Stimulated activated CD8-positive, alpha-beta memory T cell treated with anti-CD3 and anti-CD28 coated beads, Interleukin-2, amount 100 ng/mL, for 1 hour (primary cell): Measurements from ENCODE around the gene PIAS1.
"Not testable (repeated sequence)": the region's sequence is repeated elsewhere in the genome, so short reads cannot be mapped to it uniquely, and the experiment has no call there.

ENCODE experiments used
- DNase-seq, 2 donors: peaks; one replicate each; pipeline ENCODE4 v3.0.0-alpha.2; 2020; ENCODE audit warnings: low read depth in 2 of 2

Gene PIAS1

GRCh38 chr15:68114840-68115239 is 60.7 kb downstream of the PIAS1 start:
- no peak for DNase-seq

DNA sequence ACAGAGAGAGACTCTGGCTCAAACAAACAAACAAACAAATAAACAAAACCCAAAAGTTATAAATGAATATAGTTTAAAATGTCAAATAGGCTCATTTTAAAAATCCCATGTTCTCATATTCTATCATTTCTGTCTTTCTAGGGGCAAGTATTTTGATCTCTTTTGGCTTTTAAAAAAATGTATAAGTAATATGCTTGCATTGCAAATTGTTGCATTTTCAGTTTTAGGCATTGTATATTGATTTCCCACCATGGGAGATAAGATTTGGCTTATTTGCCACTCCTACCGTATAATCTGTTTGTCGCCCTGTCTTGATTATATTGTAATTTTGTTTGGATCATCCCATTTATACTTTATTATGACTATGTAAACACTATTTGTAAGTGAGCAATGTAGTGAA is 70.6 kb downstream of the PIAS1 start:
- DNase-seq, result no peak

GRCh38 chr15:68126396-68126795 is 72.3 kb downstream of the PIAS1 start:
- DNase-seq, result no peak

- DNase-seq, result no peak
Observed at GRCh38 chr15:68129072-68129471, 75.0 kb downstream of the PIAS1 start.

- no peak for DNase-seq
Observed at GRCh38 chr15:68130851-68131250, 76.7 kb downstream of the PIAS1 start.

DNA sequence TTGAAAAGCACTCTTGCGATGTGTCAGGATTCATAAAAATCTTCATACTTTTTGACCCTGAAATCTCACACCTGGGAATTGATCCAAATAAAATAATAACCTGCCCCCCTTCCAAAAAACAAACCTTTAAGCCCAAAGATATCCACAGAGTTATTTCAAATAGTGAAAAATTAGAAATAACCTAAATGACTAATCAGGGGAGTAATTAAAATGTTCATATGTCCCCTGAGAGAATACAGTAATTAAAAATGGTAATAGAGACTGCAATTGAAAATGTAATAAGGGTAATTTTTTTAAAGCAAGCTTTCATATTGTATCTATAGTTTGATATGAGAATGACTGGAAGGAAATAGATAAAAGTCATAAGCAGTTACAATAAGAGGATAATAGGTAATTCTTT is 83.0 kb downstream of the PIAS1 start:
- DNase-seq, result no peak

GRCh38 chr15:68143129-68143528 is 89.0 kb downstream of the PIAS1 start:
- no peak for DNase-seq

DNA sequence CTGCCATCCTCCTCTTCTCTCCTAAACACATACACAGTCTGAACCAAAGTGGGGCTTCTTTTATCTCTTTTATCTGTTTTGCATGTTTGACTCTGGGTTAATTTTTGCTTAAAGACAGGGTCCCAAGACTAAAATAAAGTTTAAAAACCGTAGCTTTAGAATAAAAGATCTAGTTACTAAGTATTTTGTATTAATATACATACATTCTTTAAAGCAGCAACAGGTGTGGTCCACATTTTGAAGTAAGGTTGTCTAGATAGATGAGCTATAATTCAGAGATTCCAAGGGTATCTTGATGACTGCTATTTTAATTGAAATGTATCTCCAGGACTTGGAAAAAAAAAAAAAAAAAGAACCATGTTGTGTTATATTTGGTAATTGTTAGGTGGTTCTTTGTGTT is 89.7 kb downstream of the PIAS1 start:
- DNase-seq, result no peak

- no peak for DNase-seq
Observed at GRCh38 chr15:68145706-68146105, 91.6 kb downstream of the PIAS1 start.

DNA sequence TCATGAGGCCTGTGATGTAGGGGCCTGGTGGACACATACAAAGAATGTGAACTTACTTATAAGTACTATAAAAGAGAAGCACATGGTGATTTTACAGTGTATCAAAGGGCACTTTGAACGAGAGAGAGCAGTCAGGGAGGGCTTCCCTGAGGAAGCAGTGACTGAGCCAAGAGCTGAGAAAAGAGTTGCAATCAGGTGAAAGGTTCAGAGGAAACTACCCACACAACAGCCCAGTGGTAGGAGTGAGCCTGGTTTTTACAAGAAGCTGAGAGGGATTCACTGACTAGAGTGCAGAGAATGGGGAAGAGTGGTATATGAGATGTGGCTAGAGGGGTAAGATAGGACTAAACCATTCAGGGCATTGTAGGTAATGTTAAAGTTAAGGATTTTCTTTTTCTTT is 93.9 kb downstream of the PIAS1 start:
- DNase-seq, result no peak

- DNase-seq, result no peak
Observed at GRCh38 chr15:68149059-68149458, 94.9 kb downstream of the PIAS1 start.

DNA sequence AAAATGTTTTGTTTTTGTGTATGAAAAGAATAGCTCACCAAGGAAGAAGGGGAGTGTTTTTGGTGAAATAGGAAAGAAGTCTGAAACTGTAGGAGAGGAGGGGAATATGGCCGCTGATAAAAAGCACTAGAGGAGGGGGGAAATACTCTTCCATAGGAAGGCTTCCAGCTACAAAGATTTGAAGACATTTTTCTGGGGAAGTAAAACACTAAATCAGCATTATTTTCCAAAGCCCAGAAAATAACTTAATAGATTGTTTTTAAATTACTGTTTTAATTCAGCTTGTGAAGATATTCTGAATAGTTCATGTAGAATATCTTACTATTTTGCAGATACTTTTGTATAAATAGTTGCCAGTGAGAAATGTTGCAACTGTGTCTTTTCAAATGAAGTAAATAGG is 96.1 kb downstream of the PIAS1 start:
- DNase-seq, result no peak

DNA sequence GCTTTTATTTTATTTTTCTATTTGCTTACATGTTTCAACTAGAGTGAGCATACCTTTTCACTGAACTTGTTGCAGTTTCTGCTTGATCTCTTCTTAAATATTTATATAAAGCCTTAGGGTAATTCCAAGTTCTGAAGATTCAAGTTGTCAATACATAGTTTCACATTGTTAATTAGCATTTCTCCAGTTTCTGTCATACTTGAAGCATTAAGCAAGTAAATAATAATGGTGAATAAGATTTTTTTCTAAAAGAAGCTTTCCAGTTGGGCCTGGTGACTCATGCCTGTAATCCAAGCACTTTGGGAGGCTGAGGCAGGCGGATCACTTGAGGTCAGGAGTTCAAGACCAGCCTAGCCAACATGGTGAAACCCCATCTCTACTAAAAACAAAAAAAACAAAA is 97.2 kb downstream of the PIAS1 start:
- no peak for DNase-seq

DNA sequence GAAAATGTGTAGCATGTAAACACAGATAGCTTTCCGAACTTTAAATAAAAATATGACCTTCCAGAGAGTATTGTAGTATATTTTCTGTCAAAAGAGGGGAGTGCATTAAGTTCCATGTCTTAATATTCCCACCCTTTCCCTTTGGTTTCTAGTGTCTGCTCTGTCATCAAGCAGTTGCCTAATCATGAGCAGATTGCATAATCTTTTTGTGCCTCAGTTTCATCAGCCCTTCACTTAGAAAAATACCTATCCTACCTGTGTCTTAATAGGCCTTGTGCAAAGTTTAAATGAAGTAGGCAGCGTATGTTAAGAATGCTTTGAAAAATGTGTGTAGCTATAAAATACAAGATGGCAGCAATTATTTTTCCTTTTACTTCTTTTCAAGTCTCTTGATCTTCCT is 98.2 kb downstream of the PIAS1 start:
- no peak for DNase-seq

DNA sequence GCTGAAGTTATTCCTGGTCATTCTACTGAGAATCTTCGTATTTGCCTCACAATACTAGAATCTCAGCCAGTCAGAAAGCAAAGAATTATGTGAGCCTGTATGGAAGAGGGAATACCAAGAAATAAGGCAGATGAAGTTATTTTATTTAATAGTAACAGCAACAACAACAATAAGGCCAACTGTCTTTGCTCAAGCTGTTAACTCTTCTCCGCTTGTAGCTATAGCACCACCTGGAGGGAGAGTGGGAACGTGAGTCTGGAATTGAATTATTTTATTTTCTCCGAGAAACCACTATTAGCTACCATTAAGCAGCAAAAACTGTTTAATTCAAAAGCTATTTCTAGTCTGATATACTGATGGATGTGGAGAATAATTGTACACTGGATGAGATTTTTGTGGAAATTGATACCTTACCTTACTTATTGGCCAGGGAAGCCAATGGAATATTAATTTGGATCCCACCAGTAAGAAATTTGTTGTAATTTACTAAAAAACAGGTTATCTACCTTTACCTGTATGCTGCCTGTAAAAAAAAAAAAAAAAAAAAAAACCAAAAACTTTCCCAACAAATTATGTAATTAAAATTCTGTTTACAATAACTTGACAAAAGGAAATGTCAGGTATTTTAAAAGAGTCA is 100.9 kb downstream of the PIAS1 start:
- DNase-seq, result no peak

DNA sequence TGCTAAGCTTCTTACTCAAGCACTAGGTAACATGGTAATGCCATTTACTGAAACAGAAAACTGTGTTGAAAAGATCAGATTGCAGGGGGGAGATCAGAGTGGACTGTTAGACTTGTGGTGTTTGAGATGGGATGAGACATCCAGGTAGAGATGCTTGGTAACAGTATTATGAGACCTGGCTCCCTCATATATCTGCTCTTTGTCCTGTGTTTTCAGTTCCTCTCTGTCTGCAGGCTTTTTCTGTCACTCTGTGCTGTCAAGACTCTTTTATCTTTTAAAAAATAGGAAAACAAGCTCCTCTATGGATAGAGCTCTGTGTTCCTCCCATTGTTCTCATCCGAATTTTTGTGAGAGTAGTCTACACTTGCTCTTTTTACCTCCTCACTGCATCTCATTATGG is 103.0 kb downstream of the PIAS1 start:
- no peak for DNase-seq

DNA sequence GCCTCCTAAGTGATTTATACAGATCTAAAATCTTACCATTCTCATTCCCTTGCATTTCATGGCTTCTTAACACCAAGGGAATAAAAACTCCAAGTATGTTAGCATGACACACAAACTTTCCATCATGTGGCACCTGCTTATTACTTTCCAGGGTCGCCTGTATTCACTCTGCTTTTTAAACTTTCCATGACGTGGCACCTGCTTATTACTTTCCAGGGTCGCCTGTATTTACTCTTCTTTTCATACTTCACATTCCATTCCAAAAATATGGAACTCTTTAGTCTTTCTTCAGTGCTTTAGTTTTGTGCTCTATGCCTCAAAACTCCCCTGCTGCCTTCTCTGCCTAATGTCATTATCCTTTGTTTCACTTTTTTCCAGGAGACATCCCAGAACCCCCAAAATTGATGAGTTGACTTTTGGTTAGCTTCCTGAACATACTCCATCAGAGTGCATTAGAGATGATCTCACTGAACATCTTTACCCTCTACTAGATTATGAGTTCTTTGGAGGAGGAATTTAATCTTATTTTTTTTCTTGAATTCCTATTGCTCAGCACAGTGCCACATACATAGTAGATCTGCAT is 104.0 kb downstream of the PIAS1 start:
- DNase-seq, result no peak

- no peak for DNase-seq
Observed at GRCh38 chr15:68163191-68163590, 109.1 kb downstream of the PIAS1 start.

DNA sequence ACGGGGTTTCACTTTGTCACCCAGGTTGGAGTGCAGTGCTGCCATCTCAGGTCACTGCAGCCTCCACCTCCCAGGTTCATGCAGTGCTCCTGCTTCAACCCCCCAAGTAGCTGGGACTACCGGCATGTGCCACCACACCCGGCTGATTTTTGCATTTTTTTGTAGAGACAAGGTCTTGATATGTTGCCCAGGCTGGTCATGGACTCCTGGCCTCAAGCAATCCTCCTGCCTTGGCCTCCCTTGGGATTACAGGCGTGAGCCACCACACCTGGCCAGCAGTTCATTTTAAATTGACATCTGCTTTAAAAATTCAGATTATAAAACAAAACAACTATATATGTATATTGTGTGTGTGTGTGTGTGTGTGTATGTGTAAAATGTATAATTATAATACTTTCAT is 112.7 kb downstream of the PIAS1 start:
- no peak for DNase-seq

DNA sequence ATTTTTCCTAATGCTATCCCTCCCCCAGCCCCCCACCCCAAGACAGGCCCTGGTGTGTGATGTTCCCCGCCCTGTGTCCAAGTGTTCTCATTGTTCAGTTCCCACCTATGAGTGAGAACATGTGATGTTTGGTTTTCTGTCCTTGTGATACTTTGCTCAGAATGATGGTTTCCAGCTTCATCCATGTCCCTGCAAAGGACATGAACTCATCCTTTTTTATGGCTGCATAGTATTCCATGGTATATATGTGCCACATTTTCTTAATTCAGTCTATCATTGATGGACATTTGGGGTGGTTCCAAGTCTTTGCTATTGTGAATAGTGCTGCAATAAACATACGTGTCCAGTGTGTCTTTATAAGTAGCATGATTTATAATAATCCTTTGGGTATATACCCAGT is 117.9 kb downstream of the PIAS1 start:
- not testable (repeated sequence) for DNase-seq

- no peak for DNase-seq
Observed at GRCh38 chr15:68173119-68173518, 119.0 kb downstream of the PIAS1 start.

- DNase-seq, result no peak
Observed at GRCh38 chr15:68175526-68175925, 121.4 kb downstream of the PIAS1 start.

DNA sequence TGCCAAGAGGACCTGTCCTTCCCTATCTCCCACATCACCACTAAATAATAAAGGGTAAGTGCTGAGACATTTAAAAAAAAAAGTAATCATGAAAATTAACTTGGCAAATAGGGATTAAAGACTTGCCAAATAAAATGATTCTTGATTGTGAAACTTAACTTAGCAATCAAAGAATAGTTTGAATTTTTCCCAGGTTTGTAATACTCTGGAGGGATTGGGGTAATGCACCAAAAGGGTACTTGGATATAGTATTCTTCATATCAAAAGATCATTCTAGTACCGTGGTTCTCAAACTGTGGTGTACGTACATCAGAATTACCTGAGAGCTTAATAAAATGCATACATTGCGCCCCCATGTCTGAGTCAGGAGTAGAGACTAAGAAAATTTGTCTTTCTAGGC is 122.5 kb downstream of the PIAS1 start:
- DNase-seq, result no peak

GRCh38 chr15:68177742-68178141 is 123.6 kb downstream of the PIAS1 start:
- no peak for DNase-seq
